ENCODE data around the gene RC3H1.
"Not testable (repeated sequence)": the region's sequence is repeated elsewhere in the genome, so short reads cannot be mapped to it uniquely, and the experiment has no call there.

The RC3H1 gene

GRCh38 chr1:174023440-174023839 lies 1.3 kb upstream of the RC3H1 start:
- DNase-seq: no peak

GRCh38 chr1:174022976-174023277 lies 770 bp upstream of the RC3H1 start:
- DNase-seq: no peak

- peak; percentile 14 for DNase-seq
Observed at GRCh38 chr1:174021591-174022079, 522 bp downstream of the RC3H1 start.

- DNase-seq: no peak
Observed at GRCh38 chr1:174018565-174018964, 3.6 kb downstream of the RC3H1 start.

- no peak for DNase-seq
Observed at GRCh38 chr1:174017231-174017970, 4.8 kb downstream of the RC3H1 start.

- no peak for DNase-seq
Observed at GRCh38 chr1:174013864-174014418, 8.2 kb downstream of the RC3H1 start.

- no peak for DNase-seq
Observed at GRCh38 chr1:174008979-174009378, 13.2 kb downstream of the RC3H1 start.

GRCh38 chr1:174008269-174008668 lies 13.9 kb downstream of the RC3H1 start:
- no peak for DNase-seq

GRCh38 chr1:174007851-174008250 lies 14.3 kb downstream of the RC3H1 start:
- DNase-seq: no peak

- DNase-seq: no peak
Observed at GRCh38 chr1:174005032-174005431, 17.1 kb downstream of the RC3H1 start.

- no peak for DNase-seq
Observed at GRCh38 chr1:174003867-174004266, 18.3 kb downstream of the RC3H1 start.

- no peak for DNase-seq
Observed at GRCh38 chr1:174001573-174001972, 20.6 kb downstream of the RC3H1 start.

- no peak for DNase-seq
Observed at GRCh38 chr1:174000371-174000770, 21.8 kb downstream of the RC3H1 start.

GRCh38 chr1:173997791-173998190 lies 24.4 kb downstream of the RC3H1 start:
- no peak for DNase-seq

GRCh38 chr1:173996995-173997394 lies 25.2 kb downstream of the RC3H1 start:
- DNase-seq: no peak

GRCh38 chr1:173995475-173995874 lies 26.7 kb downstream of the RC3H1 start:
- no peak for DNase-seq

GRCh38 chr1:173993948-173994347 lies 28.2 kb downstream of the RC3H1 start:
- not testable (repeated sequence) for DNase-seq

- DNase-seq: no peak
Observed at GRCh38 chr1:173988068-173988467, 34.1 kb downstream of the RC3H1 start.

- DNase-seq: no peak
Observed at GRCh38 chr1:173986951-173987350, 35.2 kb downstream of the RC3H1 start.

GRCh38 chr1:173970252-173970651 lies 51.9 kb downstream of the RC3H1 start:
- DNase-seq: no peak

GRCh38 chr1:173965896-173966295 lies 56.3 kb downstream of the RC3H1 start:
- not testable (repeated sequence) for DNase-seq

GRCh38 chr1:173963477-173963876 lies 58.7 kb downstream of the RC3H1 start:
- DNase-seq: no peak

- no peak for DNase-seq
Observed at GRCh38 chr1:173960625-173961024, 61.5 kb downstream of the RC3H1 start.

GRCh38 chr1:173954179-173954578 lies 68.0 kb downstream of the RC3H1 start:
- no peak for DNase-seq

- DNase-seq: no peak
Observed at GRCh38 chr1:173948594-173948993, 73.6 kb downstream of the RC3H1 start.

Measured in stimulated activated naive CD4-positive, alpha-beta T cell treated with Interleukin-2 at 50 U/mL for 16 hours (primary cell).